ENCODE measurements around the gene DNAH7. TPM values are rescaled to one million over a fixed set of nuclear protein-coding genes. Genes with fewer than 3 reads are reported as not detected.
A peak's percentile ranks its signal among the peaks of the same experiment; 100 is the strongest.

DNAH7 gene
- total and polyA plus RNA-seq, 8 donors, result 1.6 to 6.2 (median 4.8) TPM

- Histone ChIP-seq H3K27me3 (no peaks in the 10 kb centered on the region), H3K36me3 (no peaks in the 10 kb centered on the region), H3K4me3 (no peak overlapping the region), H3K4me1 (no peaks in the 10 kb centered on the region), H3K9me3 (no peaks in the 10 kb centered on the region), H3K27ac (no peak overlapping the region)
- ATAC-seq (no peak), DNase-seq (no peak)
- intact Hi-C loops (cut with DNase I), result no loop called here
- TF ChIP-seq CTCF (IDR thresholded peaks at IDR 0.05), result no peak
These were observed 40.0 kb upstream of the DNAH7 start for GRCh38 chr2:196108604-196109003.

GRCh38 chr2:196105951-196106350 is 37.3 kb upstream of the DNAH7 start:
- Histone ChIP-seq H3K27me3 (no peaks in the 10 kb centered on the region), H3K4me3 (no peak overlapping the region), H3K9me3 (no peaks in the 10 kb centered on the region), H3K27ac (no peak overlapping the region), H3K4me1 (no peaks in the 10 kb centered on the region), H3K36me3 (no peaks in the 10 kb centered on the region)
- DNase-seq (no peak), ATAC-seq (no peak)
- intact Hi-C loops (cut with DNase I), result no loop called here
- TF ChIP-seq CTCF (IDR thresholded peaks at IDR 0.05), result no peak

- Histone ChIP-seq H3K27me3 (no peaks in the 10 kb centered on the region), H3K9me3 (no peaks in the 10 kb centered on the region), H3K36me3 (no peaks in the 10 kb centered on the region), H3K27ac (no peak overlapping the region), H3K4me1 (no peaks in the 10 kb centered on the region), H3K4me3 (no peak overlapping the region)
- TF ChIP-seq CTCF (IDR thresholded peaks at IDR 0.05), result no peak
- ATAC-seq (no peak), DNase-seq (no peak)
- intact Hi-C loops (cut with DNase I), result no loop called here
These were observed 35.4 kb upstream of the DNAH7 start for GRCh38 chr2:196104066-196104465.

GRCh38 chr2:196103626-196104025 is 35.0 kb upstream of the DNAH7 start:
- no peak for TF ChIP-seq CTCF (IDR thresholded peaks at IDR 0.05)

GRCh38 chr2:196101325-196101991 is 32.8 kb upstream of the DNAH7 start:
- H3K4me3 ChIP-seq, result no peak overlapping the region
- no peak for DNase-seq
- H3K4me1 ChIP-seq, result no peaks in the 10 kb centered on the region
- peak; percentile 57 for ATAC-seq
- no peaks in the 10 kb centered on the region for H3K36me3 ChIP-seq
- H3K9me3 ChIP-seq, result no peaks in the 10 kb centered on the region
- TF ChIP-seq CTCF (IDR thresholded peaks at IDR 0.05), result no peak
- no peaks in the 10 kb centered on the region for H3K27me3 ChIP-seq
- no peak overlapping the region for H3K27ac ChIP-seq
- intact Hi-C loops (cut with DNase I), result no loop called here

More at GRCh38 chr2:196103626-196104025, 35.0 kb upstream of the DNAH7 start:
- no peak for DNase-seq
- H3K36me3 ChIP-seq, result no peaks in the 10 kb centered on the region
- H3K4me3 ChIP-seq, result no peak overlapping the region
- no peak overlapping the region for H3K27ac ChIP-seq
- ATAC-seq, result no peak
- intact Hi-C loops (cut with DNase I), result no loop called here
- no peaks in the 10 kb centered on the region for H3K9me3 ChIP-seq
- no peaks in the 10 kb centered on the region for H3K4me1 ChIP-seq
- H3K27me3 ChIP-seq, result no peaks in the 10 kb centered on the region

Data from left lung (tissue), 10 donors.